HK-2 (cell line): ENCODE measurements around the gene ATG10.
"Not testable (repeated sequence)": the region's sequence is repeated elsewhere in the genome, so short reads cannot be mapped to it uniquely, and the experiment has no call there.

ENCODE experiments used
- DNase-seq: peaks from one replicate; pipeline ENCODE4 v3.0.0-alpha.2; 2018; ENCODE audit not compliant: unreplicated experiment

The ATG10 gene

DNA sequence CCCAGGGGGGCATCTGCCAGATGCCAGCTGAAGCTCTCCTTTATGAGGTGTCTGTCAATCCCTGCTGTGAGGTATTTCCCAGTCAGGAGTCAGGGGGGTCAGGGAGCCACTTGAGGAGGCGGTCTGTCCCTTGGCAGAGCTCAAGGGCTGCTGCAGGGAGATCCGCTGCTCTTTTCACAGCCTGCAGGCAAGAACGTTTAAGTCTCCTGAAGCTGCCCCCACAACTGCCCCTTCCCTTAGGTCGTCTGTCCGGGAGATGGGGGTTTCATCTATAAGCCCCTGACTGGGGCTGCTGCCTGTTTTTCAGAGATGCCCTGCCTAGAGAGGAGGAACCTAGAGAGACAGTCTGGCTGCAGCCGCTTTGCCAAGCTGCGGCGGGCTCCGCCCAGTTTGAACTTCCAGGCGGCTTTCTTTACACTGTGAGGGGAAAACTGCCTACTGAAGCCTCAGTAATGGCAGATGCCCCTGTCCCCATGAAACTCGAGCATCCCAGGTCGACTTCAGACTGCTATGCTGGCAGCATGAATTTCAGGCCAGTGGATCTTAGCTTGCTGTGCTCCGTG lies 158.0 kb downstream of the ATG10 start:
- DNase-seq = no peak

DNA sequence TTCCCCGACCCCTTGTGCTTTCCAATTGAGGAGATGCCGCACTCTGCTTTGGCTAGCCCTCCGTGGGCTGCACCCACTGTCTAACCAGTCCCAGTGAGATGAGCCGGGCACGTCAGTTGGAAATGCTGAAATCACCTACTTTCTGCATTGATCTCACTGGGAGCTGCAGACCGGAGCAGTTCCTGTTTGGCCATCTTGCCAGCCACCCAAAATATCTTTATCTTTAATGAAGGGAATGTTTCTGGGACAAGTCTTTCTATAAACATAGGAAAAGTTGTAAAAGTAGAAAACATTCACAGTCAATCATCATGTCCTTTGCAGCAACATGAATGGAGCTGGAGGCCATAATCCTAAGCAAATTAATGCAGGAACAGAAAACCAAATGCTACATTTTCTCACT lies 158.8 kb downstream of the ATG10 start:
- DNase-seq = no peak

GRCh38 chr5:82137205-82137604 lies 165.4 kb downstream of the ATG10 start:
- DNase-seq = no peak

- DNase-seq = not testable (repeated sequence)
Measured at GRCh38 chr5:82139837-82140236, 168.0 kb downstream of the ATG10 start.

GRCh38 chr5:82142217-82142841 lies 170.5 kb downstream of the ATG10 start:
- no peak for DNase-seq

GRCh38 chr5:82142928-82143577 lies 171.2 kb downstream of the ATG10 start:
- DNase-seq = no peak

DNA sequence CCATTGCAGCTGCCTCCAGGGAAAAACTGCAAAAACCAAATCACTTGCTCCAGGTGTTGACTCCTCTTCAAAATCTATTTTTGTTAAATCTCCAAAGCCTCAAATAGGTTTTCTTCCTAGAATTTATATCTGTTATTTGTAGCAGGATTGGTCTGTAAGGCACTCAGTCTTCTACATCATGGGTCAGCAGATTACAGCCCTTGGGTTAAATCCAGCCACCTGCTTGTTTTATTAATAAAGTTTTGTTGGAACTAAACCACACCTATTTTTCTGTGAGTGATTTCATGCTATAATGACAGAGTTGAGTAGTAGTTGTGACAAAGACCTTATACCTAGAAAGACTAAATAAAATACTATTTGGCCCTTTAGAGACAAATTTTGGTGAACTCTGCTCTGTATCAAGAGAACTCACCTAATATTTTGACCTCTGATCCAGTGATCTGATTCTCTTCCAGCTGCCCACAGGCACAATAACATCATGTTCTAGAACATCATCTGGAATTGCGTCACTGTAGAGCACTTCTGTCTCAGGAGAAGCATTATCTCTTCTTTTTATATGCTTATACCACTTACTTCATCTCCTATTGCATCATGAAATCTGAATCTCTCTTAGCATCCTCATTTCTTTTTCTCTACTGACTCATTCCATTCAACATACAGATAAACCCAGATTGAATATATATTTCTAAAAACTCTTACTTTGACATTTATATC lies 176.2 kb downstream of the ATG10 start:
- DNase-seq = no peak

GRCh38 chr5:82149434-82149833 lies 177.6 kb downstream of the ATG10 start:
- no peak for DNase-seq

GRCh38 chr5:82150559-82150958 lies 178.7 kb downstream of the ATG10 start:
- no peak for DNase-seq

DNA sequence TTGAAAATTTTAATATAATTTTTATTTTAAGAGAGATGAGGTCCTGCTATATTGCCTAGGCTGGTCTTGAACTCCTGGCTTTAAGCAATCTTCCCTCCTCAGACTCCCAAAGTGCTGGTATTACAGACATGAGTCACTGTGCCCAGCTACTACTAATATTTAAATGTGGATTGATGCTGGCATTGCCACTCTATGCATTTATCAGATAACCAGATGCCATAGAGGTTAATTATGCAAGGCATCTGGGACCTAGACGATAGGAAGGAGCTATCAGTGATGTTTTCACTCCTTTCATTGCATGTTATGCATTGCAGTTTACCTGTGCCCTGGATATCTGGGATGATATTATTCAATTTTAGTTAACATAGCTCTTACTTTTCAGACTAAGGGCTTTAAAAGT lies 179.4 kb downstream of the ATG10 start:
- DNase-seq = no peak

DNA sequence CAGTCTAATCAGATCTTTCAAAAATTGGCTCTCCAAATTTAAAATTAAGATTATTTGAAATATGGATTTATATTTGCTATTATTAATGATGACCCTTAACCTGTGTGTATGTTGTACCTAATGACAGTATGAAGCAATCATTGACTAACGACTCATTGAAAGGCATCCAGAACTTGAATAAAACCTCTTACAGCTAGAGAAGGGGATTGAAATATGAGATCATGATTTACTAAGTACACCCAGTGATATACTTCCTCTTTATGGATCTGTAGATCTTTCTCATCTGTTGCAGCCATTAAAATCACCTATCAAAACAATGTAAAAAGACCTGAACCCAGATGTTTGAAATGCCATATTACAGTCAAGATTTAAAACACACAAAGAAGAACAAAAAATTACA lies 179.8 kb downstream of the ATG10 start:
- no peak for DNase-seq

GRCh38 chr5:82152978-82153481 lies 181.2 kb downstream of the ATG10 start:
- no peak for DNase-seq

- DNase-seq = no peak
Measured at GRCh38 chr5:82154776-82155175, 183.0 kb downstream of the ATG10 start.

GRCh38 chr5:82155305-82155704 lies 183.5 kb downstream of the ATG10 start:
- no peak for DNase-seq

DNA sequence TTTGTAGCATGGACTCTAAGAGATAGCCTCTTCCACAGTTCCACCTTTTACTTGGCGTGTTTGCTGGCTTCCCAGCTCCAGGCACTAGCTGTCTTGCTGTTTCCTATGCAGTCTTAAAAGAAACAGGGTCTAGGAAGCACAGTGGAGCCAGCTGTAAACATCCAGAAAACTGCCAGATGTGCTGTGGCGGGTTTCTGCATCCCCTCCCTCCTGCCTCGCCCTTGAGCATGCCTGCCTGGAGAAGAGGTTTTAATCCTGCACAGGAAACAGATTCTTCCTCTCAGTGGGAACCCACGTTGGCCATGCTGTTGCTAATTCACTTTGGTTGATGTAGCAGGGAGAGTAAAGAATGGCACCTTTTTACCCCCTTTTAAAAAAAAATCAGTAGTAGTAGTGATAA lies 185.1 kb downstream of the ATG10 start:
- DNase-seq = no peak

GRCh38 chr5:82158755-82159413 lies 187.1 kb downstream of the ATG10 start:
- DNase-seq = no peak

DNA sequence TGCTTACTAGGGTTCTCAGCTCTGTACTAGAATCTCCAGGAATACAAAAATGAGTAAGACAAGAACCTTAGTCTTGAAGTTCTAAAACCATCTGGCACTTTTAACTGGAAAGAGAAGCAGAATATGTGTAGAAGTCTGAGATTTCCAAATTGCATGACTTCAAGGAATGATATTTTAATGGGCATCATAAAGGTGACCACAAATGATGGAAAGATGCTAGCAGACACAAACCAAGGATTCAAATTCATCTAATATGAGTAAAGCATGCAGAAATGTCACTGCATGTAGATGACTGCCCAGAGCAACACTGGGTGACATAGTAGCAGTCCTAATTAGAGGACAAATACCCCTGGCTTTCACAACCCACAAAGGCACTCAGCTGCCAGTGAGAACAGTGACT lies 189.1 kb downstream of the ATG10 start:
- DNase-seq = no peak

- no peak for DNase-seq
Measured at GRCh38 chr5:82162573-82162972, 190.8 kb downstream of the ATG10 start.

DNA sequence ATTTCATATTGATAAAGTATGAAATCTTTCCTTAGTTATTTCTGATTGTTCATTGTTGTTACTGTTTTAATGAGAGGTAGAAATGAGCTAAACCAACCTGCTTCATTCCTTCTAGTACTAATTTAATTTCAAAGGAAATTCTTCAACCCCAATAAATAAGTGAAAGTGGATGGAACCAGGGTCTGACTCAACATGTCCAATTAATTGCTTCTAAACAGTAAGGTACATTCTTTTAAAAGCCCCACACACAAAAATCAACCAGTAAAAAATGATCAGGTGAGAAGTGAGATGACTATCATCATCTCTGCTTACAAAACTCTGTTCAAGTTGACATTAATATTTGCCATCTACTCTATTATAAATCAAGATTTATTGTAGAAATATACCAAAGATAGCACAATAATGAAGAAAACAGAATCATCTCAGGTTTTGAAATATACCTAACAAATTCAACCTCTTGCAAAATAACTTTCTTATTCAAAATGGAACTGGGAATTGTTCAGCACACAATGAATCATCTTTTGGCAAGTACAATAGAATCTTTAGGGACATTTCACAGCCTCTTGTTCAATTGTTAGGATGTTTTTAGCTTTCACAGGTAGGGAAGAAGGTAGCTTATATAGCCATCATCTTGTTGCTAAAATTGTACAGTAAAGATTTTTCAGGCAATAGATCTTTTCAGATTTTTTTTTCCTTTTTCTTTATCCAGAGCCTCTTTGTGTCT lies 191.8 kb downstream of the ATG10 start:
- DNase-seq = no peak

GRCh38 chr5:82164176-82164976 lies 192.6 kb downstream of the ATG10 start:
- DNase-seq = no peak
